ENCODE data around the gene CYP19A1. TPM values are rescaled to one million over a fixed set of nuclear protein-coding genes. Genes with fewer than 3 reads are reported as not detected.

CYP19A1 gene
- polyA plus RNA-seq, 1 of the 3 experiments (the other 2 are of a cell fraction): 0.03 TPM

DNA sequence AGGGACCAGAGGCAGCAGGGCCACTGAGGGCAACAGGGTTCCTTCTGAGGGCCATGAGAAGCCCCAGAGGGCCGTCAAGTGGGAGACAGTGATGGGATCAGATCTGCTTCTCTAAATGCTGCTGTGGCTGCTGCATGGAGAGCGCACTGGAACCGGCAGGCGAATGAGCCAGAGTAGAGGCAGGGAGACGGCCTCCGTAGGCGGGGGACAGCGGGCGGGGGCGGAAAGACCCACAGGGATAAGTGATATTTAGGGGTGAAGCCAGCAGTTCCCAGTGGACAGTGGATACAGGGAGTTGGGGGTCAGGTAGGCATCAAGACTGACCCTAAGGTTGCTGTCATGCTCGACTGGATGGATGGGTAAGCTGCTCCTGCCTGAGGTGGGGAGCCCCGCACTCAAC is 48.1 kb upstream of the CYP19A1 start:
- no peaks in the 10 kb centered on the region for H3F3A ChIP-seq (replicated peaks; ENCODE audit: insufficient read depth)
- no peak overlapping the region for H3K4me3 ChIP-seq (ENCODE audit: low read depth in 2 of 2, low read length in 1 of 2)
- no peaks in the 10 kb centered on the region for H4K20me1 ChIP-seq (ENCODE audit: insufficient read depth)
- TF ChIP-seq RXRA (IDR thresholded peaks at IDR 0.05; ENCODE audit: borderline replicate concordance, low read depth) (no peak), RCOR1 (IDR thresholded peaks at IDR 0.05; ENCODE audit: low read length) (no peak), TEAD4 (IDR thresholded peaks at IDR 0.05; ENCODE audit: borderline replicate concordance, insufficient read depth) (no peak), FOSL2 (IDR thresholded peaks at IDR 0.05; ENCODE audit: borderline replicate concordance, low read depth) (no peak), GABPA (IDR thresholded peaks at IDR 0.05; ENCODE audit: low read depth) (no peak), FOXJ3 (CRISPR knock-in tag; IDR thresholded peaks at IDR 0.05) (no peak), ELF1 (IDR thresholded peaks at IDR 0.05) (no peak), MEF2A (IDR thresholded peaks at IDR 0.05; ENCODE audit: borderline replicate concordance, low read depth) (no peak), EP300 (IDR thresholded peaks at IDR 0.05; ENCODE audit: borderline replicate concordance in 1 of 2, low read depth in 1 of 2, low read length in 1 of 2) (no peak), MXI1 (IDR thresholded peaks at IDR 0.05; ENCODE audit: low read depth, low read length) (no peak), SMC3 (IDR thresholded peaks at IDR 0.05; ENCODE audit: low read depth, low read length) (no peak)
- TF ChIP-seq, protein P1, sequence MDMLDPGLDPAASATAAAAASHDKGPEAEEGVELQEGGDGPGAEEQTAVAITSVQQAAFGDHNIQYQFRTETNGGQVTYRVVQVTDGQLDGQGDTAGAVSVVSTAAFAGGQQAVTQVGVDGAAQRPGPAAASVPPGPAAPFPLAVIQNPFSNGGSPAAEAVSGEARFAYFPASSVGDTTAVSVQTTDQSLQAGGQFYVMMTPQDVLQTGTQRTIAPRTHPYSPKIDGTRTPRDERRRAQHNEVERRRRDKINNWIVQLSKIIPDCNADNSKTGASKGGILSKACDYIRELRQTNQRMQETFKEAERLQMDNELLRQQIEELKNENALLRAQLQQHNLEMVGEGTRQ (IDR thresholded peaks at IDR 0.05; ENCODE audit: borderline replicate concordance, low read depth, low read length): no peak
- TF ChIP-seq, protein P2, sequence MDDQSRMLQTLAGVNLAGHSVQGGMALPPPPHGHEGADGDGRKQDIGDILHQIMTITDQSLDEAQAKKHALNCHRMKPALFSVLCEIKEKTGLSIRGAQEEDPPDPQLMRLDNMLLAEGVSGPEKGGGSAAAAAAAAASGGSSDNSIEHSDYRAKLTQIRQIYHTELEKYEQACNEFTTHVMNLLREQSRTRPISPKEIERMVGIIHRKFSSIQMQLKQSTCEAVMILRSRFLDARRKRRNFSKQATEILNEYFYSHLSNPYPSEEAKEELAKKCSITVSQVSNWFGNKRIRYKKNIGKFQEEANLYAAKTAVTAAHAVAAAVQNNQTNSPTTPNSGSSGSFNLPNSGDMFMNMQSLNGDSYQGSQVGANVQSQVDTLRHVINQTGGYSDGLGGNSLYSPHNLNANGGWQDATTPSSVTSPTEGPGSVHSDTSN (IDR thresholded peaks at IDR 0.05): no peak
- TF ChIP-seq, protein P3, sequence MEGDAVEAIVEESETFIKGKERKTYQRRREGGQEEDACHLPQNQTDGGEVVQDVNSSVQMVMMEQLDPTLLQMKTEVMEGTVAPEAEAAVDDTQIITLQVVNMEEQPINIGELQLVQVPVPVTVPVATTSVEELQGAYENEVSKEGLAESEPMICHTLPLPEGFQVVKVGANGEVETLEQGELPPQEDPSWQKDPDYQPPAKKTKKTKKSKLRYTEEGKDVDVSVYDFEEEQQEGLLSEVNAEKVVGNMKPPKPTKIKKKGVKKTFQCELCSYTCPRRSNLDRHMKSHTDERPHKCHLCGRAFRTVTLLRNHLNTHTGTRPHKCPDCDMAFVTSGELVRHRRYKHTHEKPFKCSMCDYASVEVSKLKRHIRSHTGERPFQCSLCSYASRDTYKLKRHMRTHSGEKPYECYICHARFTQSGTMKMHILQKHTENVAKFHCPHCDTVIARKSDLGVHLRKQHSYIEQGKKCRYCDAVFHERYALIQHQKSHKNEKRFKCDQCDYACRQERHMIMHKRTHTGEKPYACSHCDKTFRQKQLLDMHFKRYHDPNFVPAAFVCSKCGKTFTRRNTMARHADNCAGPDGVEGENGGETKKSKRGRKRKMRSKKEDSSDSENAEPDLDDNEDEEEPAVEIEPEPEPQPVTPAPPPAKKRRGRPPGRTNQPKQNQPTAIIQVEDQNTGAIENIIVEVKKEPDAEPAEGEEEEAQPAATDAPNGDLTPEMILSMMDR (IDR thresholded peaks at IDR 0.05): no peak
- TF ChIP-seq, protein P4, sequence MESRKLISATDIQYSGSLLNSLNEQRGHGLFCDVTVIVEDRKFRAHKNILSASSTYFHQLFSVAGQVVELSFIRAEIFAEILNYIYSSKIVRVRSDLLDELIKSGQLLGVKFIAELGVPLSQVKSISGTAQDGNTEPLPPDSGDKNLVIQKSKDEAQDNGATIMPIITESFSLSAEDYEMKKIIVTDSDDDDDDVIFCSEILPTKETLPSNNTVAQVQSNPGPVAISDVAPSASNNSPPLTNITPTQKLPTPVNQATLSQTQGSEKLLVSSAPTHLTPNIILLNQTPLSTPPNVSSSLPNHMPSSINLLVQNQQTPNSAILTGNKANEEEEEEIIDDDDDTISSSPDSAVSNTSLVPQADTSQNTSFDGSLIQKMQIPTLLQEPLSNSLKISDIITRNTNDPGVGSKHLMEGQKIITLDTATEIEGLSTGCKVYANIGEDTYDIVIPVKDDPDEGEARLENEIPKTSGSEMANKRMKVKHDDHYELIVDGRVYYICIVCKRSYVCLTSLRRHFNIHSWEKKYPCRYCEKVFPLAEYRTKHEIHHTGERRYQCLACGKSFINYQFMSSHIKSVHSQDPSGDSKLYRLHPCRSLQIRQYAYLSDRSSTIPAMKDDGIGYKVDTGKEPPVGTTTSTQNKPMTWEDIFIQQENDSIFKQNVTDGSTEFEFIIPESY (IDR thresholded peaks at IDR 0.05; ENCODE audit: borderline replicate concordance, low read depth): no peak
- H3K79me2 ChIP-seq (ENCODE audit: insufficient read depth): no peaks in the 10 kb centered on the region
- no peaks in the 10 kb centered on the region; the same call in 1 of the 2 replicates for H3K27me3 ChIP-seq (ENCODE audit: insufficient read depth)
- no peaks in the 10 kb centered on the region for H3K9me2 ChIP-seq
- ChIA-PET CTCF (interaction anchor here (1.2 to 7.9 kb wide), 5 partner anchors 9 to 224 kb away, joined by 3 to 40 read pairs (median 11); no protein-coding TSS in a partner anchor), POLR2A (no interaction called here)
- no peaks in the 10 kb centered on the region for H3K36me3 ChIP-seq (replicated peaks in 1 of 2; ENCODE audit: control insufficient read depth in 1 of 2, insufficient read depth in 2 of 2, low read length in 1 of 2)
- H3K4me2 ChIP-seq: no peak overlapping the region
- peaks cover 0 to 6% of the 10 kb centered on the region in 2 experiments; a peak in 1 of 4 replicates for H3K4me1 ChIP-seq (ENCODE audit: control insufficient read depth in 1 of 2, insufficient read depth in 2 of 2, low read depth in 1 of 2, low read length in 1 of 2)
- H2AFZ ChIP-seq (ENCODE audit: low read depth): no peak overlapping the region
- H3K9ac ChIP-seq: no peak overlapping the region
- 62% methylated on average over 12 of the region's 12 CpGs for WGBS (ENCODE audit: low lambda C conversion rate)
- no peak for DNase-seq
- H3K9me3 ChIP-seq: no peaks in the 10 kb centered on the region
- H3K27ac ChIP-seq (ENCODE audit: low read depth in 2 of 2, low read length in 1 of 2): no peak overlapping the region

Measured in SK-N-SH (cell line).